Upper lobe of left lung (tissue), 4 donors: ENCODE measurements around the gene TOMM22.

ENCODE experiments used
- CTCF ChIP-seq, 6 experiments: fragments of 450-650 bp in 4 of 6; fragments of 200-600 bp in 2 of 6; sonication (generic) in 2 of 6; IDR thresholded peaks; one replicate each; pipeline ENCODE4 v1.5.1; 2016 to 2019; ENCODE audit warnings: antibody characterized with exemption in 6 of 6
- EP300 ChIP-seq, 4 donors: sonication (generic); formaldehyde crosslinking; IDR thresholded peaks; one replicate each; pipeline ENCODE4 v1.5.1; 2017; ENCODE audit warnings: antibody characterized with exemption in 4 of 4, control low read depth in 2 of 4
- POLR2A ChIP-seq, 4 donors: fragments of 450-650 bp; IDR thresholded peaks; one replicate each; pipeline ENCODE4 v1.5.1; 2016 to 2017; ENCODE audit warnings: antibody characterized with exemption in 4 of 4, mild to moderate bottlenecking in 2 of 4
- POLR2AphosphoS5 ChIP-seq, 2 donors: sonication (generic); formaldehyde crosslinking; IDR thresholded peaks; one replicate each; pipeline ENCODE4 v1.5.1; 2017; ENCODE audit warnings: antibody characterized with exemption in 2 of 2

DNA sequence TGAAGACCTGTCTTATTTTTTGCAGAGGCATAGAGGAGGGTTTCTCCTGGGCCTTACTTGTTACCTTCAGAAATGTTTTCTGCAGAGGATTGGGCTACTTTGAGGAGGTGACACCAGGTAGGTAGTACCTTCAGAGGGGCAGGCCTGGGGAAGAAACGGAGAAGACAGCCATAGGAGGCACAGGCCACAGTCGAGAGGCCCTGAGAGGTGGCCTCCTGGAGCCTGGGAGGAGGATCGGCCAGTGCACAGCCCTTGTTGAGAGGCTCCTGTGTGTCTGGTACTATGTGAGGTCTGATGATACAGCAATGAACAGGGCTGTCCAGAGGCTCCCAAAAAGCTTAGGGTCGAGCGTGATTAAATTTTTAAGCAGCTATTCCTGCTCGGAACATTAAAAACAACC lies 35.5 kb downstream of the TOMM22 start:
- TF ChIP-seq POLR2AphosphoS5 (IDR thresholded peaks at IDR 0.05): no peak
- no peak for TF ChIP-seq POLR2A (IDR thresholded peaks at IDR 0.05)
- TF ChIP-seq CTCF (IDR thresholded peaks at IDR 0.05): no peak
- TF ChIP-seq EP300 (IDR thresholded peaks at IDR 0.05): no peak
